Stimulated activated CD4-positive, alpha-beta T cell treated with anti-CD3 and anti-CD28 coated beads, TNF-alpha, amount 100 ng/mL, for 1 hour (primary cell): ENCODE measurements around the gene ATP5F1E.
"Not testable (repeated sequence)": the region's sequence is repeated elsewhere in the genome, so short reads cannot be mapped to it uniquely, and the experiment has no call there.

Source experiments
- DNase-seq, 3 donors: peaks; one replicate each; pipeline ENCODE4 v3.0.0-alpha.2; 2020; ENCODE audit warnings: low read depth in 3 of 3, low spot score in 1 of 3

Gene ATP5F1E

DNA sequence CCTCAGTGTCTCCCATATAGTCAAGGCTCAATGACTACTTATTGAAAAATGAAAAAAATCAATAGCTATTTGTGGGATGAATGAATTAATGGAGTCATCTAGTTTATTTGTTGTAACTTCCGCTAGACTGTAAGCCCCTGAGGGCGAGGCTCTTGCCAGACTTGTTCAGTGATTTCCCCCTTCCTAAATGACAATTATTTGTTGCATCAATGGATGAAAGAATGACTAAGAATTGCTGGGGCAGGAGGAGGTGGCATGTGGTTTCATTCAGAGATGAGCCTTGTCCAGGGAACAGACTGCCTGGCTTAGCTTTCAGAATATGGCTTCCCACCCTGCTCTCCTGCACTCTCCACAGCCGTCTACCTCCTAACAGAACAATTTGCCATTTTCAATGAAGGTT is 11.6 kb upstream of the ATP5F1E start:
- DNase-seq, result no peak

GRCh38 chr20:59042796-59043631 is 10.9 kb upstream of the ATP5F1E start:
- peak; percentile 84 to 92 (median 88) for DNase-seq

DNA sequence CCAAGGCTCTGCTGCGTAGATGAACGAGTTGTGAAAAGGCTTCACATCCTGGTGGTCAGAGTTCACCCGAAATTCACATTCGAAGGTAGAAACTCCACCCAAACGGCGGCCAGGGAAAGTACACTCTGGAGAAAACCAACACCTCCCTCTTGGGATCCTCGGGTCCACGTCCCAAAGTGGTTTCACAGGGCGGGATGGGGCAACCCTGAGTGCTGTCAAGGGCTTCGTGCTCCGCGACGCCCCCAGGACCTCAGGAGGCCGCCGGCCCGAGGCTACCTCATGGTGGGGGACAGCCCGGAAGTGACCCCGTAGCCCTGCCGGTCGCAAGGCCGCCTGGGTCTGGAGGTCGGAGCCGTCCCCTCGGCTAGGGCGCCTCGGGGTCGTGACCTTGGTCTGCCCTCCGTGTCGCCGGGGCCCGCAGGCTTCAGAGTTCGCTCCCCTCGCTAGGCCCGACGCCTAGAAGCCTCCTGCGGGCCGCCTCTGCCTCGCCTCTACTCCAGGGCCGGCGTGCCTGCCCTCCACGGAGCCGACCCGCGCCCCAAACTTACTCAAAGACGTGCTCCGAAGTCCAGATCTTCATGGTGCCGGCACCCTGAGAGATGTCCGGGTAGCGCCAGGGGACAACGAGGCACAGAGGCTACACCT is 10.1 kb upstream of the ATP5F1E start, which contains the start of gene PRELID3B:
Gene PRELID3B, minus strand, starts transcription at position 636 of the 645 bp plus-strand sequence. Its CDS starts 56 bp downstream, at position 580.
- no peak for DNase-seq

DNA sequence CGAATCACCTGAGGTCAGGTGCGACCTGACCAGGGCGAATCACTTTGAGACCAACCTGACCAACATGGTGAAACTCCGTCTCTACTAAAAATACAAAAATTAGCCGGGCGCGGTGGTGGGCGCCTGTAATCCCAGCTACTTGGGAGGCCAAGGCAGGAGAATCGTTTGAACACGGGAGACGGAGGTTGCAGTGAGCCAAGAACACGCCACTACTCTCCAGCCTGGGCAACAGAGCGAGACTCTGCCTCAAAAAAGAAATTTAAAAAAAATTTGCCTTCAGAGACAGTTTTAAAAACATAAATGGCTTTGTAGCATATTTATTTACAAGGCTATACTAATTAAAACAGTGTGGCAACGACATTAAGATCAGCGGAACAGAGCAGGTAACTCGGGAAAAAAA is 9.4 kb upstream of the ATP5F1E start:
- DNase-seq, result not testable (repeated sequence)

DNA sequence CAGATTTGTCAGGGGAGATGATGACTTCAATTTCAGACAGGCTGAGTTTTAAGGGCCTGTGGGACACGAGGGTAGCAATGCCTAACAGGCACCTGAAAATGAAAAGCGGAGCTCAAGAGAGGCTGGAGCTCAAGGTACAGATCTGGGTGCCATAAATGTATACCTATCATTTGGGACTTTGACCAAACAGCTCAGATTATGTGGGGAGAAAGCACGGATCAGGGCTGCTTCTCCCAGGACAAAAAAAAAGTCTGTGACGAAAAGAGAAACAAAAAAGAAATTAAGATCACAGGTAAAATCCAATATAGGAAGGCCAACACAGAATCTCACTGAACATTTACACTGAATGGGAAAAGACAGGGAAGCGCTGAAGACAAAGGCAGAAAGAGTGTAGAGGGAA is 8.5 kb upstream of the ATP5F1E start:
- no peak for DNase-seq

- no peak for DNase-seq
Measured at GRCh38 chr20:59039233-59039632, 7.1 kb upstream of the ATP5F1E start.

- DNase-seq, result no peak
Measured at GRCh38 chr20:59037386-59037785, 5.3 kb upstream of the ATP5F1E start.

DNA sequence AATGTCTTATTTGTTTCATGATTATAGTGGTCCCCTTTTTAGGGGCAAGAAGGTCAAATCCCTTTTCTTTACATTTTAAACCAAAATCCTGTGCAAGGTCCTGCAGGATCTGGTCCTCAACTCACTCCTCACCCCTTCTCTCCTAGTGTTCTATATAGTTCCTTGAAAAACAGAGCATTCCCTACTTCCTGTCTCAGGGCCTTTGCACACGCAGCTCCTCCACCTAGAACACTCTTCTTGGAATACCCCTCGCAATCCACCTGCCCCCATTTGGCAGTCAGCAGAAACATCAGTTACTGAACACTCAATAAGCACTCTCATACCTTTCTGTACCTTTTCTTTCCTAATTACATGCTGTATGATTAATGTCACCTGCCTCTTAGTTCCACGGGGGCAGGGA is 3.2 kb upstream of the ATP5F1E start:
- DNase-seq, result no peak

DNA sequence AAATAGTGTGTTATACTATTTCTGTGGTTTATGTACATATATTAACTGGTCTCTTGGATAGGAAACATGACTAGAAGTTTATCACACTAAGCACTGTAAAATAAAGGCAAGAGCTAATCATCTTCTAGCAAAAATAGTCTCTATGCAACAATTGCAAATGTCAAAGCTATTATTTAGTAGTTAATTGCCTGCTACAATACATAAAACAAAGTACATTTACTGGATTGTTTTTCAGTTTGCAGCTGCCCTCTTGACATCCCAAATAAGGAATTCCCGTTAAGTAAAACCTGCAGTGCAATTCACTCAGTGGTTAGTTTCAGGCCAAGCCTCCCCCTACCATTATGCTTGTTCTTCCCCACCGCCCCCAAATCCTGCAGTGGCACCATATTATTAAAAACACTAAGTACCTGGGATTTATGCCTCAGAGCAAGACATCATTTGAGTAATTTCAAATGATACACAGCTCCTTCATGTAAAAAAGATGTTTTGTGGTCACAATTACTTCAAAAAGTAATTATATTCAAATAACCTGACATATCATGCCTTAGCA is 1.6 kb upstream of the ATP5F1E start:
- DNase-seq, result no peak

DNA sequence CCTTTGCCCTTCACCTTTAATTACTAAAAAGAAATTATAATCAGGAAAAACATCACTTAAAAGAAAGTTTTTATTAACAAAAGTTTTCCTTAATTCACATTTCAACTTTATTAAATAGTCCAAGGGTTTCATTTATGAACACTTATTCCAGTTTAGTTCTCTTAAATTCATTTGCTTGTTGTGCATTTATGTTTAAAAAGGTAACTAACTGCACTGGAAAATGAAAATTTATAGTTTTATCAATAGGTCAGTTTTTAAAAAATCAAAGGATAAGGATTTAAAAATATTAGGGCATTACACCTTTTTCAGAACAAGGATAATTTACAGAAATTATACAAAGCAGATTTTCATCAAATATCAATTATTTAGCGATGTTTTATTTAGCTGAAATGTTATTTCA is 958 bp upstream of the ATP5F1E start:
- no peak for DNase-seq

DNA sequence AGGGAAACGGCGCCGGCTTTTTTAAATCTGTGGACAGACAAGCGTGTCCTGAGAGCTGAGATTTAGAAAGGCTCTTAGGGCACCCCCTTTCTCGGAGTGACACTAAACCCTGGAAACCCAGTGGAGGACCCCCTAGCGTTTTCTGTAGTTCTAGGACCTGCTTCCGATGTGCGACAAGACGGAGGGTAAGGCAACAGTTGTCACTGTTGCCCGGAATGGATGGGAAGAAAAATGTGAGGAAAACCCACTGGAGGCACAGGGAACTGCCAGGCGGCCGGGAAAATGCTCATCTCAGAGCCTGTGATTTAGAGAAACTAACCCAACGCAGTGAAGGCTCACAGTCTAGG is 551 bp upstream of the ATP5F1E start:
- DNase-seq, result no peak

- DNase-seq, result no peak
Measured at GRCh38 chr20:59031564-59032022, 542 bp downstream of the ATP5F1E start.

- DNase-seq, result no peak
Measured at GRCh38 chr20:59030911-59031563, 1.1 kb downstream of the ATP5F1E start.

GRCh38 chr20:59028812-59029211 is 3.3 kb downstream of the ATP5F1E start:
- DNase-seq, result no peak

GRCh38 chr20:59027741-59028320 is 4.3 kb downstream of the ATP5F1E start:
- no peak for DNase-seq

DNA sequence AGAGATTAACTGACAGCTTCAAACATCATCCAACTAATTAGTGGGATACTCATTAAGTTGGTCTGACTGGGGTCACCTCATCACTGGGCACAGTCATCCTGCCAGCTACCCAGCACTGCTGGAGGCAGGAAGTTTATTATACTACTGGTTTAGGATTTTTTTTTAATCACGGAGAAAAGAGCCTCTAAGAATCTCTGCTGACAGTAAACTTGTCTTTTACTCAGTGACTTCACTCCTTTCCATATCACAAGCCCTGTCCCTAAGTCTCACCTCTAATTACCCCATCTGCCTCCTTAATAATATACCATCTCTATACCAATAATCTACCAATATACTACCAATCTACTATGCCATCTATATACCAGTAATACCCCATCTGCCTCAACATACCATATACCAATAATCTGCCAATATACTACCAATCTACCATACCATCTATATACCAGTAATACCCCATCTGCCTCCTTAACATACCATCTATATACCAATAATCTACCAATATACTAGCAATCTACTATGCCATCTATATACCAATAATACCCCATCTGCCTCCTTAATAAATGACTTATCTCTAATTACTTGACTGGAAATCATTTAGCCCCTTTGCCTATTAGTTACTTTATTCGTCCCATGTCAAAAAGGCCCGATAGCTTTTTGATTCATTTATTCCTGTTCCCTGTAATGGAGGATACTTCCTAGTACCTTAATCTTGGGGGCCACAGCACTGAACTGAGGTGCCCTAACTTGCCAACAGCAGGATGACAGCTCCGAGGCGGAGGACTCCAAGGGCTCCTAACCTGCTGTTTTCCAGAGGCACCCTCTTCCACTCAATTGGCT is 5.0 kb downstream of the ATP5F1E start:
- no peak for DNase-seq

DNA sequence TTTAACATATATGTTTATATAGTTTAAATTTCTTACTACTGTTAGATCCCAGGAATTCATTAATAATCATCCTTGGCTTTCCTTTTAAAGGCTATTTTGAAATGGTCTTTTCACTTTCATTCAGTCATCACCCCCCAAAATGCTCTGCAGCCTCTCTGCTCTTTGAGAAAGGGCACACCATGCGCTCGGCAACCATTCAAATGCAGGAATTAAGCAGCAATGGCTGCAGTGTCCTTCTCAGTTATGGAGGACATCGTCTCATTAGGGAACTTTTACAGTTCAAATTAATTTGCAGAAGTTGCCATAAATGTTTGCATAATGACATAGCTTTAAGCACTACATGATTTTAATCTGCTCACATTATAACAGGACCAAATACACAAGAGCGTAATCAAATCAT is 6.6 kb downstream of the ATP5F1E start:
- no peak for DNase-seq

DNA sequence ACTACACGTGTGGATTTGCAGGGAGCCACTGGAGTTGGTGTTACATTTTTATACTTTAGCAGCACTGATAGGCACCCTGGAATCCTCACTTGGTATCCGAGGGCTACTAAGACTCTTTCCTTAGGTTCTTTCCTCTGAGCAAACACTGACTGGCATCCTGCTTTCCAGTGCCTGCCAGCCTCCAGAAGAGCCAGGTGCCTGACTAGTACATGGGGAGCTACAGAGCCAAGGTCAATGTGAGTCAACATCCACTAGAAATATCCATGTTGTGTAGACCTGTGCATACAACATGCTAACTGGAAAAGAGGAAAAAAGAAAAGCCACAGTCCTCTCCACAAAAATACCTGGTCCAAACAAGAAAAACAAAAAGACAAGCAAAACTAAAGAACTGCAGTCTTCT is 7.0 kb downstream of the ATP5F1E start:
- DNase-seq, result no peak

GRCh38 chr20:59024111-59024530 is 8.0 kb downstream of the ATP5F1E start:
- DNase-seq, result no peak

DNA sequence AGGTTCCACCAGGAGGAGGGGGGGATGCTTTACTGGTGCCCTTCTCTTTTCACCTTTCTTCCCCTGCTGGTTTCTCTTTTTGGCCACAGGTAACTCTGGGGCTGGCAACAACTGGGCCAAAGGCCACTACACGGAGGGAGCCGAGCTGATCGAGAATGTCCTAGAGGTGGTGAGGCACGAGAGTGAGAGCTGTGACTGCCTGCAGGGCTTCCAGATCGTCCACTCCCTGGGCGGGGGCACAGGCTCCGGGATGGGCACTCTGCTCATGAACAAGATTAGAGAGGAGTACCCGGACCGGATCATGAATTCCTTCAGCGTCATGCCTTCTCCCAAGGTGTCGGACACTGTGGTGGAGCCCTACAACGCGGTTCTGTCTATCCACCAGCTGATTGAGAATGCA is 8.5 kb downstream of the ATP5F1E start:
- DNase-seq, result no peak
